SK-N-SH treated with all-trans-retinoic acid at 6 μM for 48 hours (cell line): ENCODE measurements around the gene MTNR1A.

Experiments used
- ATAC-seq: fragments of 200-7000 bp; cut with Tn5 transposase; 3 replicates; pipeline ENCODE4 v1.9.1; 2020; ENCODE audit warnings: mild to moderate bottlenecking, moderate library complexity
- ARNTL ChIP-seq: fragments of 450-650 bp; formaldehyde crosslinking; IDR thresholded peaks from 2 replicates; pipeline ENCODE4 v1.5.0; 2020; ENCODE audit warnings: low read depth, mild to moderate bottlenecking, moderate library complexity, borderline replicate concordance
- BACH2 ChIP-seq: fragments of 250-450 bp; sonication (Bioruptor Pico); IDR thresholded peaks from 2 replicates; pipeline ENCODE4 v1.9.0; 2021; ENCODE audit warnings: mild to moderate bottlenecking, borderline replicate concordance
- CSDC2 ChIP-seq: fragments of 250-450 bp; sonication (Bioruptor Pico); IDR thresholded peaks from 2 replicates; pipeline ENCODE4 v1.5.0; 2020; ENCODE audit warnings: mild to moderate bottlenecking, moderate library complexity
- ESRRG ChIP-seq: fragments of 250-450 bp; sonication (Bioruptor Pico); IDR thresholded peaks from 2 replicates; pipeline ENCODE4 v1.6.1; 2021; ENCODE audit warnings: mild to moderate bottlenecking
- GLIS3 ChIP-seq: fragments of 250-450 bp; sonication (Bioruptor Pico); IDR thresholded peaks from 2 replicates; pipeline ENCODE4 v1.5.0; 2020; ENCODE audit warnings: mild to moderate bottlenecking, moderate library complexity
- ISL1 ChIP-seq: fragments of 250-450 bp; sonication (Bioruptor Pico); IDR thresholded peaks from 2 replicates; pipeline ENCODE4 v2.1.2; 2022; ENCODE audit warnings: mild to moderate bottlenecking, moderate library complexity
- OSR1 ChIP-seq: fragments of 250-450 bp; sonication (Bioruptor Pico); IDR thresholded peaks from 2 replicates; pipeline ENCODE4 v1.8.0; 2022; ENCODE audit warnings: moderate library complexity, mild to moderate bottlenecking, inconsistent platforms
- PPARA ChIP-seq: fragments of 250-450 bp; sonication (Bioruptor Pico); IDR thresholded peaks from 2 replicates; pipeline ENCODE4 v1.5.0; 2020; ENCODE audit warnings: mild to moderate bottlenecking, borderline replicate concordance
- RARB ChIP-seq: fragments of 250-450 bp; sonication (Bioruptor Pico); IDR thresholded peaks from 2 replicates; pipeline ENCODE4 v1.8.0; 2021; ENCODE audit warnings: mild to moderate bottlenecking, moderate library complexity
- TCF4 ChIP-seq: fragments of 250-450 bp; sonication (Bioruptor Pico); IDR thresholded peaks from 2 replicates; pipeline ENCODE4 v1.8.0; 2021; ENCODE audit warnings: mild to moderate bottlenecking, moderate library complexity, borderline replicate concordance
- TOX ChIP-seq: fragments of 250-450 bp; sonication (Bioruptor Pico); IDR thresholded peaks from 2 replicates; pipeline ENCODE4 v1.8.0; 2021; ENCODE audit warnings: mild to moderate bottlenecking, moderate library complexity, borderline replicate concordance
- ZFP3 ChIP-seq: fragments of 250-450 bp; sonication (Bioruptor Pico); IDR thresholded peaks from 2 replicates; pipeline ENCODE4 v1.5.0; 2020; ENCODE audit warnings: mild to moderate bottlenecking, moderate library complexity
- ZFP30 ChIP-seq: fragments of 450-650 bp; formaldehyde crosslinking; IDR thresholded peaks from 2 replicates; pipeline ENCODE4 v1.5.0; 2022; ENCODE audit warnings: mild to moderate bottlenecking, moderate library complexity
- ZNF70 ChIP-seq: fragments of 450-650 bp; formaldehyde crosslinking; IDR thresholded peaks from 2 replicates; pipeline ENCODE4 v1.5.0; 2020; ENCODE audit warnings: mild to moderate bottlenecking, moderate library complexity
- ZNF8 ChIP-seq: fragments of 450-650 bp; formaldehyde crosslinking; IDR thresholded peaks from 2 replicates; pipeline ENCODE4 v1.5.0; 2020; ENCODE audit warnings: mild to moderate bottlenecking, moderate library complexity
- TF ChIP-seq, protein P1 (sequence below): fragments of 250-450 bp; sonication (Bioruptor Pico); IDR thresholded peaks from 2 replicates; pipeline ENCODE4 v1.8.0; 2020; ENCODE audit warnings: mild to moderate bottlenecking, moderate library complexity, borderline replicate concordance
- TF ChIP-seq, protein P2 (sequence below): fragments of 250-450 bp; sonication (Bioruptor Pico); IDR thresholded peaks from 2 replicates; pipeline ENCODE4 v1.5.1; 2021; ENCODE audit warnings: mild to moderate bottlenecking, moderate library complexity
- TF ChIP-seq, protein P3 (sequence below): fragments of 250-450 bp; sonication (Bioruptor Pico); IDR thresholded peaks from 2 replicates; pipeline ENCODE4 v1.8.0; 2021; ENCODE audit warnings: low read depth, mild to moderate bottlenecking, moderate library complexity, borderline replicate concordance

The MTNR1A gene

DNA sequence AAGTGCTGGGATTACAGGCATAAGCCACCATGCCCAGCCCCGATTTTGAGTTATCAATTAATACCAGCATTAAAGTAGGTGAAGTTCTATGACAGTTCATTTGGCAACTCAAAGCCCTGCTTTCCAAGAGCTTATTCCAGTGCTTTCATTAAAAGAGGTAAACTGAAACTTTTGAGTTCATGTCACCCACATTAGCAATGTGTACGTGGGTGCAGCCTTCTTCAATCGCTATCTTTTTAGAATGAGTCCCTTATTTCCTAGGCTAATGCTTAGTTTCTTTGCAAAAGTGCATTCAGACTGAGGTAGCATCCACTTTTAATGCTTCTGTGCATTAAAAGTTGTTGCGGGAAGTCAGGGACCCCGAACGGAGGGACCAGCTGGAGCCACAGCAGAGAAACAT lies 26.1 kb upstream of the MTNR1A start:
- ATAC-seq = no peak
- TF ChIP-seq TOX = no peak

DNA sequence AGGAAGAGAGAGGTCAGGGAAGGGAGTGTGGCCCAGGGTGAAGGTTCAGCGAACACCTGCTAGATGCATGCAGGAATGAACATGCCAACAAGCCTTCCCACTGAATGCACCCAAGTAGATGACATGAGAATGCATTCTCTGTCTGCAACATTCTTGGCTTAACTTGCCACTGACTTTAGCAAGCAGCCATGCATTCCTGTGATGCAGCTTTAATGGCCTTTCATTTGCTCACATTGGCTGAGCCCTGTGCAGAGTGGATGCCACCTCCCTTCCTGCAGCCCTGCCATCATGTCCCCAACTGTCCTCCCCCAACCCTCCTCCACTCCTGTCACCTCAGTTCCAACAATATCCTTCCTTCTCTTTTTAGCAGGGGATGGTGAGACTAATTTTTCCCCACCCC lies 25.3 kb upstream of the MTNR1A start:
- TF ChIP-seq TOX (no peak), ESRRG (no peak), OSR1 (CRISPR knock-in tag) (no peak), CSDC2 (CRISPR knock-in tag) (no peak), ZFP30 (CRISPR knock-in tag) (no peak), ZFP3 (no peak), ZNF70 (no peak), TCF4 (CRISPR knock-in tag) (no peak), ISL1 (CRISPR knock-in tag) (no peak), ZNF8 (CRISPR knock-in tag) (no peak), BACH2 (CRISPR knock-in tag) (no peak), GLIS3 (CRISPR knock-in tag) (no peak), PPARA (CRISPR knock-in tag) (no peak)
- TF ChIP-seq, protein P1, sequence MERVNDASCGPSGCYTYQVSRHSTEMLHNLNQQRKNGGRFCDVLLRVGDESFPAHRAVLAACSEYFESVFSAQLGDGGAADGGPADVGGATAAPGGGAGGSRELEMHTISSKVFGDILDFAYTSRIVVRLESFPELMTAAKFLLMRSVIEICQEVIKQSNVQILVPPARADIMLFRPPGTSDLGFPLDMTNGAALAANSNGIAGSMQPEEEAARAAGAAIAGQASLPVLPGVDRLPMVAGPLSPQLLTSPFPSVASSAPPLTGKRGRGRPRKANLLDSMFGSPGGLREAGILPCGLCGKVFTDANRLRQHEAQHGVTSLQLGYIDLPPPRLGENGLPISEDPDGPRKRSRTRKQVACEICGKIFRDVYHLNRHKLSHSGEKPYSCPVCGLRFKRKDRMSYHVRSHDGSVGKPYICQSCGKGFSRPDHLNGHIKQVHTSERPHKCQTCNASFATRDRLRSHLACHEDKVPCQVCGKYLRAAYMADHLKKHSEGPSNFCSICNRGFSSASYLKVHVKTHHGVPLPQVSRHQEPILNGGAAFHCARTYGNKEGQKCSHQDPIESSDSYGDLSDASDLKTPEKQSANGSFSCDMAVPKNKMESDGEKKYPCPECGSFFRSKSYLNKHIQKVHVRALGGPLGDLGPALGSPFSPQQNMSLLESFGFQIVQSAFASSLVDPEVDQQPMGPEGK (CRISPR knock-in tag) = no peak
- no peak for ATAC-seq

DNA sequence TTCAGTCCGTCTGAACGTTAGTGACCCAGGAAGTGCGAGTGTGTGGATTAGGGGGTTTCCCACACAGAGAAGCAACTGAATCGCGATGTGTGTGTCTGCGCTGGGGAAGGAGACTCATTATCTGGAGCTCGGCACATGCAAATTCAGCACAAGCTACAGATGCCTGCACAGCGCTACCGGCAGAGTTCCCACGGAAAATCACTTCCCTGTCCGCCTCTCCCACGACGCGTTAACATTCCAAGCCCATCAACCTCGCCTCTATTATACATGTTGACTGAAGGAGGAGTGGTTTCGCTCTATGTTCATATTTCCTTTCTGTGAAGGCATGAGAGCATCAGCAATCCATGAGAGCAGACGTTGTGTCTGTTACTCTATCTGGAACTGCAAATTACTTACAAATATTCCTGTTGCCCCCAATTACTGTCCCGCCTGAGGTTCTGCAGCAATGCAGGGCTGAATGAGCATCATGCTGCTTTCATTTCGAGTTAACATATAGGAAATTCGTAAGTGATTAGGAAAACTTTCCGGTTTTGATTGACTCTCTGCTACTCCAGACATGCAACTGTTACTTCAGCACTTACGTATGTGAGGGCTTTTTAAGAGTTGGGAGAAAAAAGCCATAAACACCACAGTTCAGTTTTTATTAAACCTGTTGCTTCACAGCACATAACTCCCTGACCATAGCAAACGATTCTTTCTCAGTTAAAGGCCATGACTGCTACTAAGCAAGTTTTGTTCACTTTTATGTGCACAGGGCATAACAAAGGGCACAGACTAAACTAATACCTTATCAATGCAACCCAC lies 15.0 kb upstream of the MTNR1A start:
- no peak for TF ChIP-seq GLIS3 (CRISPR knock-in tag)
- no peak for TF ChIP-seq ZFP30 (CRISPR knock-in tag)
- TF ChIP-seq, protein P2, sequence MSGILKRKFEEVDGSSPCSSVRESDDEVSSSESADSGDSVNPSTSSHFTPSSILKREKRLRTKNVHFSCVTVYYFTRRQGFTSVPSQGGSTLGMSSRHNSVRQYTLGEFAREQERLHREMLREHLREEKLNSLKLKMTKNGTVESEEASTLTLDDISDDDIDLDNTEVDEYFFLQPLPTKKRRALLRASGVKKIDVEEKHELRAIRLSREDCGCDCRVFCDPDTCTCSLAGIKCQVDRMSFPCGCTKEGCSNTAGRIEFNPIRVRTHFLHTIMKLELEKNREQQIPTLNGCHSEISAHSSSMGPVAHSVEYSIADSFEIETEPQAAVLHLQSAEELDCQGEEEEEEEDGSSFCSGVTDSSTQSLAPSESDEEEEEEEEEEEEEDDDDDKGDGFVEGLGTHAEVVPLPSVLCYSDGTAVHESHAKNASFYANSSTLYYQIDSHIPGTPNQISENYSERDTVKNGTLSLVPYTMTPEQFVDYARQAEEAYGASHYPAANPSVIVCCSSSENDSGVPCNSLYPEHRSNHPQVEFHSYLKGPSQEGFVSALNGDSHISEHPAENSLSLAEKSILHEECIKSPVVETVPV (CRISPR knock-in tag) = no peak
- no peak for TF ChIP-seq CSDC2 (CRISPR knock-in tag)
- no peak for TF ChIP-seq PPARA (CRISPR knock-in tag)
- TF ChIP-seq, protein P3, sequence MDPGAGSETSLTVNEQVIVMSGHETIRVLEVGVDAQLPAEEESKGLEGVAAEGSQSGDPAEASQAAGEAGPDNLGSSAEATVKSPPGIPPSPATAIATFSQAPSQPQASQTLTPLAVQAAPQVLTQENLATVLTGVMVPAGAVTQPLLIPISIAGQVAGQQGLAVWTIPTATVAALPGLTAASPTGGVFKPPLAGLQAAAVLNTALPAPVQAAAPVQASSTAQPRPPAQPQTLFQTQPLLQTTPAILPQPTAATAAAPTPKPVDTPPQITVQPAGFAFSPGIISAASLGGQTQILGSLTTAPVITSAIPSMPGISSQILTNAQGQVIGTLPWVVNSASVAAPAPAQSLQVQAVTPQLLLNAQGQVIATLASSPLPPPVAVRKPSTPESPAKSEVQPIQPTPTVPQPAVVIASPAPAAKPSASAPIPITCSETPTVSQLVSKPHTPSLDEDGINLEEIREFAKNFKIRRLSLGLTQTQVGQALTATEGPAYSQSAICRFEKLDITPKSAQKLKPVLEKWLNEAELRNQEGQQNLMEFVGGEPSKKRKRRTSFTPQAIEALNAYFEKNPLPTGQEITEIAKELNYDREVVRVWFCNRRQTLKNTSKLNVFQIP (CRISPR knock-in tag) = no peak
- TF ChIP-seq OSR1 (CRISPR knock-in tag) = no peak
- no peak for TF ChIP-seq RARB (CRISPR knock-in tag)
- TF ChIP-seq TCF4 (CRISPR knock-in tag) = no peak
- TF ChIP-seq TOX = no peak
- no peak for TF ChIP-seq ARNTL (CRISPR knock-in tag)
- ATAC-seq = peak; percentile 61

DNA sequence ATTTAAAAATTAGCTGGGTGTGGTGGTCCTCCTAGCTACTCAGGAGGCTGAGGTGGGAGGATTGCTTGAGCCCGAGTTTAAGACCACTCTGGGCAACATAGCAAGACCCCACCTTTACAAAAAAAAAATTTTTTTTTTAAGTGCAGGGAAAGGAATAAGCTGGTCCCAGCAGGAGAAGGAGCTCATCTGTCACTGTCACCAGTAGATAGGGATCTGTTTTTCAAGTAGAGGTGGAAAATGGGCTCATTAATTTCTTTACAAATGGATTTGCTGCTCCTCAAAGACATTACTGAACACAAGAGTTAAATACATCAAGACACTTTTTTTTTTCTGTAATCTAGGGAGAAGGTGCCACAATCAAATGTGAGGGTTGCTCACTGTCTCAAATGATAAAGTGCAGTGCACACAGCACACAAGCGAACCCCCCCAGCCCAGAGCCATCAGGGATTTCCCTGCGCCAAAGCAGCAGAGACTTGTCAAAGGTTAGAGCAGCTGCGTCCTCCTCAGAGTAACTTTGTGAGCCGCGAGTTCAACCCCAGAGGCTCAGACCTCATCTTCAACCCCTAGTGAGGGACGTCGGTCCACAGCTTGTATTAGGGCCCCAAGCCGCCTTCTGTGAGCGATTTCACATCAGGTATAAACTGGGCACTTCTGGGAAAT lies 14.3 kb upstream of the MTNR1A start:
- ATAC-seq = no peak; the same call in 2 of the 3 replicates

DNA sequence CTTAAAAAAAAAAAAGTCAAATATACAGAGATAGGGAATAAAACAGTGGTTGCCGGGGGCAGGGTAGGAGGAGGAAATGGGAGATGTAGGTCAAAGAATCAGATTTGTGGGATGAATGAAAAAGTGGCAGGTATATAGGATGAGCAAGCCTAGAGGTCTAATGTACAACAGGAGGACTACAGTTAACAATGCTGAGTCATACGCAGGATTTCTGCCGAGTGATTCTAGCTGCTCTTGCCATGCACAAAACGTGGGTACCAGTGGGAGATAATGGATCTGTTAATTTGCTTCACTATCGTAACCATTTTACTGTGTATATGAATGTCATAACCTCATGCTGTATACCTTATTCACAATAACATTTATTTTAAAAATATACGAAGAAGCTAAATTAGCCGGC lies 10.7 kb upstream of the MTNR1A start:
- TF ChIP-seq, protein P2 (CRISPR knock-in tag) = no peak
- ATAC-seq = no peak

More for the DNA sequence above, 14.3 kb upstream of the MTNR1A start:
- no peak for TF ChIP-seq ZNF8 (CRISPR knock-in tag)
- TF ChIP-seq, all 23 proteins: peak for 0
